ENCODE measurements around the gene ZNF362. TPM values are rescaled to one million over a fixed set of nuclear protein-coding genes. Genes with fewer than 3 reads are reported as not detected.

Gene ZNF362
- total RNA-seq, 4 donors from 2014 or later = 3.6 to 18.9 (median 13.7) TPM

DNA sequence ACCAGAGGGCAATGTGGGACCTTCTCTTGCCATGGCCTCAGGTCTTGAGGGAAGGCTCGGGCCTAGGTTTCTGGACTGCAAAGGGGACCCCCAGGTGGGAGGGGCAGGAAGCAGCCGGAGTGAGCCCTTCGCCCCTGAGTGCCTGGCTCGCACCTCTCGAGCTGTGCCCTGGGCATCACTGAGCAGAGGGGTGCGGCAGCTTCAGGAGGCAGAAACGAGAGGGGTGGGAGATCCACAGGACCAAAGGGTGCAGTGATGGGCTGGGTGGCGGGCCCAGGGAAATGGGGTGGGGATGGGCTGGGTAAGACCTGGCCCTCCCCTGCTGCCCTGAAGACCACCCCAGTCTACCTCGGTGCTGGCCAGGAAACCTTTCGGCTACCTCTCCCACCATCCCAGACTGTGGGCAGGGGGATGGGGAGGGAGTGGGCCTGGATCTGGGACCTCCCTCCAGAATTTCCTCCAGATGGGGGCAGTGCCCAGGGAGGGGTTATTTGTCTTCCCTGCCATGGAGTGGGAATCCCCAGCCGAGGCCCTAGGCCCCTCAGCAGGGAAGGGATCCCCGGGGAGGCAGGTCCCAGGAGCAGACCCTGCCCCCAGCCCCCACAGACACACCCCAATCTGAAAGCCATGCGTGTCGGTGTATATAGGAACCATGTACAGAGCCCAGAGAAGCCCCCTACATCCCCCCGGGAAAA, 43.3 kb downstream of the ZNF362 start:
- H3K27ac ChIP-seq = peak overlapping the region in 1 of 4 donors; percentile 35

GRCh38 chr1:33300673-33301072, 44.4 kb downstream of the ZNF362 start:
- no peak for DNase-seq
- no peak for TF ChIP-seq POLR2A (IDR thresholded peaks at IDR 0.05)
- no peak for TF ChIP-seq CTCF (IDR thresholded peaks at IDR 0.05)
- Histone ChIP-seq H3K4me1 (peaks cover 0 to 51% (median 10%) of the 10 kb centered on the region in 3 donors), H3K27me3 (no peaks in the 10 kb centered on the region), H3K4me3 (no peak overlapping the region), H3K27ac (peak overlapping the region in 3 of 4 donors; percentile 28 to 55 (median 53)), H3K36me3 (peaks cover 0 to 50% (median 0%) of the 10 kb centered on the region in 3 donors), H3K9me3 (no peaks in the 10 kb centered on the region)
- intact Hi-C loops (cut with DNase I) = no loop called here
- WGBS, 2 donors = 73 to 78% methylated on average over 4 of the region's 5 CpGs

More for the DNA sequence above, 43.3 kb downstream of the ZNF362 start:
- Histone ChIP-seq H3K27me3 (no peaks in the 10 kb centered on the region), H3K36me3 (peaks cover 0 to 61% (median 0%) of the 10 kb centered on the region in 3 donors), H3K4me3 (no peak overlapping the region), H3K4me1 (peaks cover 0 to 60% (median 18%) of the 10 kb centered on the region in 3 donors), H3K9me3 (no peaks in the 10 kb centered on the region)
- TF ChIP-seq POLR2A (IDR thresholded peaks at IDR 0.05) (no peak), CTCF (IDR thresholded peaks at IDR 0.05) (no peak)
- DNase-seq = no peak
- WGBS, 2 donors = 81 to 90% methylated on average over 8 to 10 of the region's 15 CpGs
- intact Hi-C loops (cut with DNase I) = loop anchor here (5.0 kb wide), 2 partner anchors 68 to 168 kb away; no protein-coding TSS in a partner anchor

GRCh38 chr1:33301273-33301984, 45.1 kb downstream of the ZNF362 start:
- Histone ChIP-seq H3K4me1 (peaks cover 4 to 48% (median 5%) of the 10 kb centered on the region in 3 donors), H3K9me3 (no peaks in the 10 kb centered on the region), H3K4me3 (no peak overlapping the region), H3K36me3 (peaks cover 0 to 43% (median 0%) of the 10 kb centered on the region in 3 donors), H3K27ac (peak overlapping the region in 3 of 4 donors; percentile 28 to 55 (median 53)), H3K27me3 (peaks cover 0 to 5% (median 0%) of the 10 kb centered on the region in 4 donors)
- intact Hi-C loops (cut with DNase I) = no loop called here
- 84 to 88% methylated on average over 4 of the region's 4 CpGs for WGBS, 2 donors
- no peak for DNase-seq
- TF ChIP-seq CTCF (IDR thresholded peaks at IDR 0.05) = no peak
- TF ChIP-seq POLR2A (IDR thresholded peaks at IDR 0.05) = no peak

DNA sequence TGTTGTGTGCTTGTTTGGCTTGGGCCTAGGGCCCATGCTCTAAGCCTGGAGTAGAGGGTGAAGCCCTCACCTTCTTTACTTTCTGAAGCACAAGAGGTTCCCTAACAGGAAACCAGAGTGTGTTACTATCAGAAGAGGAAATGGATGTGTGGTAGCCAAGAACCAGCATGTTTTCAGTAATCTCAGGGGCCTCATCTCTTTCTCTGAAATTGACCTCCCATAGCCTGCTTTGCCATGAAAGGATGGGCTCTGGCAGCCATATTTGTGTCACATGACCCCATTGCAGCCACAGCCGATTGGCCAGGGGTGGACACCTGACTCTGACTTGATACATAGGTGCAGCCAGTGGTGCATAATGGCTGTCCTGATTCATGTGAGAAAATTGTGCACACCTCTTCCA, 46.0 kb downstream of the ZNF362 start:
- peaks cover 0 to 35% (median 0%) of the 10 kb centered on the region in 3 donors for H3K36me3 ChIP-seq
- no peak overlapping the region for H3K4me3 ChIP-seq
- no peaks in the 10 kb centered on the region for H3K9me3 ChIP-seq
- intact Hi-C loops (cut with DNase I) = no loop called here
- no peak for DNase-seq
- 100% methylated on average over 1 of the region's 1 CpG; no CpG with 5 or more reads in 1 of the 2 donors for WGBS, 2 donors
- peaks cover 0 to 14% (median 0%) of the 10 kb centered on the region in 4 donors for H3K27me3 ChIP-seq
- peak overlapping the region in 2 of 4 donors; percentile 21 to 24 for H3K27ac ChIP-seq
- H3K4me1 ChIP-seq = peaks cover 8 to 51% (median 12%) of the 10 kb centered on the region in 3 donors
- TF ChIP-seq CTCF (IDR thresholded peaks at IDR 0.05) (no peak), POLR2A (IDR thresholded peaks at IDR 0.05) (no peak)

GRCh38 chr1:33305016-33305415, 48.7 kb downstream of the ZNF362 start:
- no peaks in the 10 kb centered on the region for H3K9me3 ChIP-seq
- H3K36me3 ChIP-seq = peaks cover 0 to 9% (median 0%) of the 10 kb centered on the region in 3 donors
- TF ChIP-seq CTCF (IDR thresholded peaks at IDR 0.05) (no peak), POLR2A (IDR thresholded peaks at IDR 0.05) (no peak)
- no peak overlapping the region for H3K27ac ChIP-seq
- no peak overlapping the region for H3K4me3 ChIP-seq
- no peak for DNase-seq
- WGBS, 2 donors = 80 to 84% methylated on average over 1 to 5 of the region's 5 CpGs
- intact Hi-C loops (cut with DNase I) = no loop called here
- H3K4me1 ChIP-seq = peaks cover 8 to 38% (median 12%) of the 10 kb centered on the region in 3 donors
- peaks cover 0 to 14% (median 0%) of the 10 kb centered on the region in 4 donors for H3K27me3 ChIP-seq
